Measurements from ENCODE around the gene P3R3URF.
A peak's percentile ranks its signal among the peaks of the same experiment; 100 is the strongest.

Gene P3R3URF

GRCh38 chr1:46130121-46130520 is 46.2 kb downstream of the P3R3URF start:
- H3K9ac ChIP-seq (ENCODE audit: low read length): 0 out of 2 replicates have a peak overlapping the region, but pooled peaks have one; percentile 34
- H3K27ac ChIP-seq (ENCODE audit: low read length): no peak overlapping the region

DNA sequence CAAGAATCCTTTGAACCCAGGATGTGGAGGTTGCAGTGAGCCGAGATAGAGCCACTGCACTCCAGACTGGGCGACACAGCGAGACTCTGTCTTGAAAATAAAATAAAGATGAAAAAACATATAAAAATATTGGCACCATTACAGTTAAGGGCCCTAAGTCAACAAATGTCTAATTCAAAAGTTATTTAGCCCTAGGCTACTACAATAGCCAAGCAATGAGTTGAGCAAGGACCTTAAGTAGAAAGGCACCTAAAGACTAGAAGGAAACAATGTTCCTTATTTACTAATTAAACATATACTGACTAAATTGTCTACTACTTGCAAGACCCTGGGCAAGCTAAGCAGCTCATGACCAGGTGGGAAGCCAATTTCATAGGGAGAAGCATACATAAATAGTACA is 47.9 kb downstream of the P3R3URF start:
- TF ChIP-seq, protein P1, sequence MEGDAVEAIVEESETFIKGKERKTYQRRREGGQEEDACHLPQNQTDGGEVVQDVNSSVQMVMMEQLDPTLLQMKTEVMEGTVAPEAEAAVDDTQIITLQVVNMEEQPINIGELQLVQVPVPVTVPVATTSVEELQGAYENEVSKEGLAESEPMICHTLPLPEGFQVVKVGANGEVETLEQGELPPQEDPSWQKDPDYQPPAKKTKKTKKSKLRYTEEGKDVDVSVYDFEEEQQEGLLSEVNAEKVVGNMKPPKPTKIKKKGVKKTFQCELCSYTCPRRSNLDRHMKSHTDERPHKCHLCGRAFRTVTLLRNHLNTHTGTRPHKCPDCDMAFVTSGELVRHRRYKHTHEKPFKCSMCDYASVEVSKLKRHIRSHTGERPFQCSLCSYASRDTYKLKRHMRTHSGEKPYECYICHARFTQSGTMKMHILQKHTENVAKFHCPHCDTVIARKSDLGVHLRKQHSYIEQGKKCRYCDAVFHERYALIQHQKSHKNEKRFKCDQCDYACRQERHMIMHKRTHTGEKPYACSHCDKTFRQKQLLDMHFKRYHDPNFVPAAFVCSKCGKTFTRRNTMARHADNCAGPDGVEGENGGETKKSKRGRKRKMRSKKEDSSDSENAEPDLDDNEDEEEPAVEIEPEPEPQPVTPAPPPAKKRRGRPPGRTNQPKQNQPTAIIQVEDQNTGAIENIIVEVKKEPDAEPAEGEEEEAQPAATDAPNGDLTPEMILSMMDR (IDR thresholded peaks at IDR 0.05; ENCODE audit: low read length): no peak
- no peak for TF ChIP-seq EZH2phosphoT487 (IDR thresholded peaks at IDR 0.05; ENCODE audit: low read length)
- TF ChIP-seq EZH2 (optimal IDR thresholded peaks at IDR 0.05; ENCODE audit: low read depth, low read length): no peak
- Histone ChIP-seq H2AFZ (ENCODE audit: low read length) (no peak overlapping the region), H3K27ac (ENCODE audit: low read length) (no peak overlapping the region), H3K9me3 (replicated peaks; ENCODE audit: insufficient read depth, low read length) (no peaks in the 10 kb centered on the region), H3K4me1 (ENCODE audit: low read length) (no peaks in the 10 kb centered on the region), H4K20me1 (ENCODE audit: insufficient read depth, low read length) (no peaks in the 10 kb centered on the region), H3K9ac (ENCODE audit: low read length) (no peak overlapping the region), H3F3A (ENCODE audit: insufficient read depth, low read length) (peaks cover 12% of the 10 kb centered on the region; the same call in 1 of the 2 replicates), H3K27me3 (replicated peaks; ENCODE audit: insufficient read depth, low read length) (no peaks in the 10 kb centered on the region), H3K9me2 (replicated peaks; ENCODE audit: insufficient read depth, low read length) (no peaks in the 10 kb centered on the region), H3K79me2 (ENCODE audit: low read length) (peaks cover 13% of the 10 kb centered on the region), H3K36me3 (replicated peaks; ENCODE audit: insufficient read depth, low read length) (no peaks in the 10 kb centered on the region), H3K4me2 (ENCODE audit: low read depth, low read length) (no peak overlapping the region), H3K4me3 (ENCODE audit: low read length) (no peak overlapping the region)
- no peak for DNase-seq

More at GRCh38 chr1:46130121-46130520, 46.2 kb downstream of the P3R3URF start:
- Histone ChIP-seq H4K20me1 (ENCODE audit: insufficient read depth, low read length) (no peaks in the 10 kb centered on the region), H3K36me3 (replicated peaks; ENCODE audit: insufficient read depth, low read length) (no peaks in the 10 kb centered on the region), H3K27me3 (replicated peaks; ENCODE audit: insufficient read depth, low read length) (no peaks in the 10 kb centered on the region), H3K4me3 (ENCODE audit: low read length) (peak overlapping the region; percentile 68), H3K79me2 (ENCODE audit: low read length) (peaks cover 13% of the 10 kb centered on the region), H3K9me2 (replicated peaks; ENCODE audit: insufficient read depth, low read length) (no peaks in the 10 kb centered on the region), H2AFZ (ENCODE audit: low read length) (no peak overlapping the region), H3K4me2 (ENCODE audit: low read depth, low read length) (peak overlapping the region; percentile 58), H3K4me1 (ENCODE audit: low read length) (peaks cover 18% of the 10 kb centered on the region), H3F3A (ENCODE audit: insufficient read depth, low read length) (peaks cover 29% of the 10 kb centered on the region), H3K9me3 (replicated peaks; ENCODE audit: insufficient read depth, low read length) (no peaks in the 10 kb centered on the region)
- TF ChIP-seq EZH2phosphoT487 (IDR thresholded peaks at IDR 0.05; ENCODE audit: low read length): no peak
- no peak for TF ChIP-seq EZH2 (optimal IDR thresholded peaks at IDR 0.05; ENCODE audit: low read depth, low read length)
- TF ChIP-seq, protein P1 (IDR thresholded peaks at IDR 0.05; ENCODE audit: low read length): no peak
- DNase-seq: no peak
